Large intestine (tissue), 3 donors: ENCODE data around the gene TEPSIN. TPM values are rescaled to one million over a fixed set of nuclear protein-coding genes. Genes with fewer than 3 reads are reported as not detected.

Experiments used
- DNase-seq, 2 donors: peaks; one replicate each; pipeline versions ENCODE4 v3.0.0 to v3.0.0-alpha.2; 2013
- H3K27ac ChIP-seq: one replicate; pipeline ENCODE4 v1.5.1; 2013; ENCODE audit warnings: low read length
- H3K27me3 ChIP-seq: 2 replicates; pipeline ENCODE4 v1.6.1; 2013; ENCODE audit warnings: low read length; ENCODE audit not compliant: control insufficient read depth, insufficient read depth
- H3K36me3 ChIP-seq: 2 replicates; pipeline ENCODE4 v1.6.1; 2013; ENCODE audit warnings: low read length; ENCODE audit not compliant: control insufficient read depth, insufficient read depth
- H3K4me1 ChIP-seq: one replicate; pipeline ENCODE4 v1.6.1; 2013; ENCODE audit warnings: low read length; ENCODE audit not compliant: control insufficient read depth, insufficient read depth
- H3K4me3 ChIP-seq: one replicate; pipeline ENCODE4 v1.5.1; 2013; ENCODE audit warnings: low read length
- H3K9me3 ChIP-seq: one replicate; pipeline ENCODE4 v1.6.1; 2013; ENCODE audit warnings: mild to moderate bottlenecking, low read depth, low read length, moderate library complexity; ENCODE audit not compliant: control insufficient read depth
- WGBS: methylation state at CpG from one replicate; pipeline ENCODE4 v1.1.5; 2013; ENCODE audit warnings: low lambda C conversion rate; ENCODE audit not compliant: insufficient coverage; 5-methylcytosine and 5-hydroxymethylcytosine counted together
- polyA plus RNA-seq: library from polyadenylated mRNA; unstranded; fragments of 120-200 nt; gene quantifications from one replicate; pipeline ENCODE4 v1.2.1, GENCODE V29; 2013

TEPSIN gene
- polyA plus RNA-seq, 1 donor: 32.1 TPM

DNA sequence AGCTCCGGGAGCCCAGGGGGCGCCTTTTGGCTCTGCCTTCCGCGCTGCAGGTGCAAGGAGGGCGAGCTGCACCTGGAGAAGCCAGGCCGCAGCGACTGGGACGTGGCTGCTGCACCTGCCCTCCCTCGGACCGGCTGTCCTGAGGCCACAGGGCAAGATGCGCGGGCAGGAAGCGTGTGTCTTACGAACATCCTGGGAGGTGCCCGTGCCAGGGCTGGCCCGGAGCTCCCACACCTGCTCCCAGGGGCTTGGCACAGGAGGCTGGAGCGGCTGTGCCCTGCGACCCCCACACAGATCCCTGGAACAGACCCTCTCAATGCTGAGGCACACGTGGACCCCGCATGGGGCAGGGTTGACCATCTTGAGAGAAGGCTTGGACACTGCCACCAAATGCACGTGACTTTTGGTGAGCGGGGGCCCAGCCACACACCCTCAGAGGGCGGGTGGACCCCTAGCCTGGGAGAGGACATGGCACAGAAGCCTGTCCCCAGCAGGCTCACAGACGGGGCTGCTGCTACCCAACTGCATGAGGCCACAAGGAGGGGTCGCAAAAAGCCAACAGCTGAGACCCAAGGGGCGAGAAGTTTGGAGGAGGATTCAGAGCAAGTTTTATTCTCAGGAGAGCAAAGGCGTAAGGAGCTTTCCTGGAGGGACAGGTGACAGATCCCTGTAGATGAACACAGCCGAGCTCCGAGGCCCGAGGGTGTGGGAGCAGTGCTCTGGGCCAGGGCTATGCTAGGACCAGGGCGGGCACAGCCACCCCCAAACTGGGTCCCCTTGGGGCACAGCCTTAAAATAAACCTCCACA lies 11.6 kb upstream of the TEPSIN start:
- 40% methylated on average over 1 of the region's 31 CpGs for WGBS

GRCh38 chr17:81249223-81250040 lies 10.6 kb upstream of the TEPSIN start:
- peaks cover 37% of the 10 kb centered on the region for H3K4me1 ChIP-seq
- peaks cover 44% of the 10 kb centered on the region for H3K36me3 ChIP-seq
- no peak overlapping the region for H3K27ac ChIP-seq
- H3K27me3 ChIP-seq: no peaks in the 10 kb centered on the region
- peak in 1 of 2 donors; percentile 34 for DNase-seq
- peaks cover 14% of the 10 kb centered on the region for H3K9me3 ChIP-seq
- no peak overlapping the region for H3K4me3 ChIP-seq
- no CpG with 5 or more reads among the region's 15 CpGs for whole genome bisulfite sequencing

More for the DNA sequence above, 11.6 kb upstream of the TEPSIN start:
- peak overlapping the region; percentile 53 for H3K27ac ChIP-seq
- DNase-seq: no peak
- H3K9me3 ChIP-seq: peaks cover 14% of the 10 kb centered on the region
- peaks cover 47% of the 10 kb centered on the region for H3K4me1 ChIP-seq
- no peaks in the 10 kb centered on the region for H3K27me3 ChIP-seq
- peaks cover 44% of the 10 kb centered on the region for H3K36me3 ChIP-seq
- no peak overlapping the region for H3K4me3 ChIP-seq

DNA sequence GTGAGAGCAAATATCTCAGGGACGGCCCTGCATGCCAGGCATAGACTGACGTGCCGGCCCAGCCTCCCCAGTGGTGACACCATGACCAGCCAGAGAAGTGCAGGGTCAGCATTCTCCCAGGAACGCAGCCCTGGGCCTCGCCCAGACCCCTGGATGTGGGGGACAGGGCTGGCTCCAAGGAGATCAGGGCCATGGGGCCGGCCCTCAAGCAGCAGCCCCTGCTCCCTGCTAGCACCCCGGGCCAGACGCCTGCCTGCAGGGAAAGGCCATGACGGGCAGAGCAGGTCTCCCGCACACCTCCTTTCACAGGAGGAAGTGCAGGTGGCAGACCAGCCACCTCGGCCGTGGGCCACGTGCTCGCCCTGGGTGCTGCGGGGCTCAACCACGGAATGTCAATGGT lies 9.8 kb upstream of the TEPSIN start:
- Histone ChIP-seq H3K4me3 (no peak overlapping the region), H3K4me1 (peaks cover 32% of the 10 kb centered on the region), H3K36me3 (peaks cover 44% of the 10 kb centered on the region), H3K27me3 (no peaks in the 10 kb centered on the region), H3K27ac (no peak overlapping the region), H3K9me3 (peaks cover 14% of the 10 kb centered on the region)
- WGBS: no CpG with 5 or more reads among the region's 16 CpGs
- no peak for DNase-seq

GRCh38 chr17:81247339-81247990 lies 8.6 kb upstream of the TEPSIN start:
- no peak overlapping the region for H3K27ac ChIP-seq
- WGBS: 100% methylated on average over 2 of the region's 15 CpGs
- no peak overlapping the region for H3K4me3 ChIP-seq
- H3K9me3 ChIP-seq: peaks cover 14% of the 10 kb centered on the region
- peaks cover 24% of the 10 kb centered on the region for H3K4me1 ChIP-seq
- H3K36me3 ChIP-seq: peaks cover 41% of the 10 kb centered on the region
- H3K27me3 ChIP-seq: no peaks in the 10 kb centered on the region
- no peak for DNase-seq

DNA sequence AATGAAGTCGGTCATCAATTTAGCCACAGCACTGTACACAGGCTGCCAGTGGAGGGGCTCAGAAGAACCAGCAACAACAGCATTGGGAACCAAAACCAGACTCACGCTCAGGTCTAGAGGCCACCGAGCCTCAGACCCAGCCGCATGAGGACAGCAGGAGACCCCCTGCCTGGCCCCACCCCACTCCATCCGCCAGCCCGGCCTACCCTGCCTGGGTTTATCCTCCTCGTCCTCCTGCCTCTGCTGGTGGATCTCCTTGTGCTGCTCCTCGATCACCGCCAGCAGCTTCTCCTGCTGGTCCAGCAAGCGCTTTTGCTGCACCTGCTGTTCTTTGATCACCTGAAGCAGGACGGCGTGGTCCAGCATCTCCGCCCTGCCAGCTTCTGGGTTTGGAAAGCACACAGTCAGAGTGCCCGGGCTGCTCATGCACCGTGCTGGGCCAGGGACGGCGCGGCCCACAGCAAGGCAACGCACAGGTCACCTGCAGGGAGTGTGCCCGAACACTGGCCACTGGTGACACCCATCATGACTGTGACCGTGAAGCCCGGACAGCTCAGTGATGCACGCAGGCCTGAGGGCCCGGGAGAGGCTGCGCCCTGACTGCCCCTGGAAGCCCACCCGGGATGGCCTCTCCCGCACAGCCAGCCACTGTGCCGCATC lies 8.0 kb upstream of the TEPSIN start:
- peaks cover 38% of the 10 kb centered on the region for H3K36me3 ChIP-seq

DNA sequence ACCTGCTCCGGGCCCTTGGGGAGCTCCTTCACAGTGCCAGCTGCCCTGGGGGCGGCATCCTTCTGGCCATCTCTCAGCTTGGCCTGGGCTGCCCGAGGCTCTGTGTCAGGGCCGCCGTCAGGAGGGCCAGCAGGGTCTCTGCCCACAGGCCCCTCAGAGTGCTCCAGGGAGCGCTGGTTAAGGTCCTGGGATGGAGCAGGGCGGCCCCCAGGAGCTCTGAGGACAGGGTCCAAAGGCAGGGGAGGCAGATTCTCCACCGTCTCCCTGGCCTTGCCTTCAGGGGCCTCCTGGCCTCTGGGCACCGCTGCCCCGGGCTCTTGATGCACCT lies 7.5 kb upstream of the TEPSIN start:
- H3K4me1 ChIP-seq: peaks cover 12% of the 10 kb centered on the region
- DNase-seq: no peak
- peaks cover 39% of the 10 kb centered on the region for H3K36me3 ChIP-seq
- H3K27me3 ChIP-seq: no peaks in the 10 kb centered on the region
- peaks cover 14% of the 10 kb centered on the region for H3K9me3 ChIP-seq
- H3K27ac ChIP-seq: no peak overlapping the region
- no peak overlapping the region for H3K4me3 ChIP-seq
- WGBS: no CpG with 5 or more reads among the region's 10 CpGs

More for the DNA sequence above, 8.0 kb upstream of the TEPSIN start:
- DNase-seq: no peak
- peaks cover 14% of the 10 kb centered on the region for H3K9me3 ChIP-seq
- H3K27ac ChIP-seq: no peak overlapping the region
- peaks cover 17% of the 10 kb centered on the region for H3K4me1 ChIP-seq
- no peaks in the 10 kb centered on the region for H3K27me3 ChIP-seq
- no CpG with 5 or more reads among the region's 28 CpGs for WGBS
- H3K4me3 ChIP-seq: no peak overlapping the region

DNA sequence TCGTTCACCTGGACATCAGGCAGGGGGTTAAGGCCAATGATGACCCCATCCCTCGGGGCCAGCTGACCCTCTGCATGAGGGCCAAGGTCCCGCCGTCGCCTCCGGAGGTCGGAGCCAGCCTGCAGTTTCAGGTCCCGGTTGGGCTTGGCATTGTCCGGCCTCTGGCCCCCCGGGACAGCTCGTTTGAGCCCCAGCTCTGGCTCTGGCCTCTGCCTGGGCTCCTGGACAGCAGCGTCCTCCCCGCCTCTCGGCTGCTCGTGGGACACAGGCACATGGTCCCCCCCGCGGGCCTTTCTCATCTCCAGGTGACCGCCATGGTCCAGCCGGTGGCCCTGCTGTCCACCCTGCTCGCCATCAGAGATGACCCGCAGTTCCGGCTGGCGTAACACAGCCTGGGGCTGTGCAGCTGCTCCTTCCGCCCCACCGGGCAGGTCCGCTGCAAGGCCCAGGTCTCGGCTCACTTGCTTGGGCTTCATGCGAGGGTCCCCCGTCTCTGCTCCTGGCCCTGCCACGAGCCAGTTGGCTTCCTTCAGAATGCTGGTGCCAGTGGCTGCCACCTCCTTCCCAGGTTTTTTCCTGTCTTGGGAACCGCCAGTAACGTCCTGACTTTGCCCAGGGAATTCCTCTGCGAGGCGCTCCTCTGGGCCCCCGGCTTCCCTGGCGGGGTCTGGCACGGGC lies 6.9 kb upstream of the TEPSIN start:
- peaks cover 7% of the 10 kb centered on the region for H3K4me1 ChIP-seq
- peaks cover 36% of the 10 kb centered on the region for H3K36me3 ChIP-seq
- DNase-seq: no peak
- H3K27me3 ChIP-seq: no peaks in the 10 kb centered on the region
- H3K27ac ChIP-seq: no peak overlapping the region
- peaks cover 14% of the 10 kb centered on the region for H3K9me3 ChIP-seq
- WGBS: no CpG with 5 or more reads among the region's 37 CpGs
- no peak overlapping the region for H3K4me3 ChIP-seq

- Histone ChIP-seq H3K9me3 (peaks cover 12% of the 10 kb centered on the region), H3K4me3 (no peak overlapping the region), H3K4me1 (peaks cover under 1% of the 10 kb centered on the region), H3K27me3 (no peaks in the 10 kb centered on the region), H3K36me3 (peaks cover 30% of the 10 kb centered on the region), H3K27ac (no peak overlapping the region)
- WGBS: no CpG with 5 or more reads among the region's 25 CpGs
- DNase-seq: no peak
Measured at GRCh38 chr17:81245024-81245664, 6.3 kb upstream of the TEPSIN start.

DNA sequence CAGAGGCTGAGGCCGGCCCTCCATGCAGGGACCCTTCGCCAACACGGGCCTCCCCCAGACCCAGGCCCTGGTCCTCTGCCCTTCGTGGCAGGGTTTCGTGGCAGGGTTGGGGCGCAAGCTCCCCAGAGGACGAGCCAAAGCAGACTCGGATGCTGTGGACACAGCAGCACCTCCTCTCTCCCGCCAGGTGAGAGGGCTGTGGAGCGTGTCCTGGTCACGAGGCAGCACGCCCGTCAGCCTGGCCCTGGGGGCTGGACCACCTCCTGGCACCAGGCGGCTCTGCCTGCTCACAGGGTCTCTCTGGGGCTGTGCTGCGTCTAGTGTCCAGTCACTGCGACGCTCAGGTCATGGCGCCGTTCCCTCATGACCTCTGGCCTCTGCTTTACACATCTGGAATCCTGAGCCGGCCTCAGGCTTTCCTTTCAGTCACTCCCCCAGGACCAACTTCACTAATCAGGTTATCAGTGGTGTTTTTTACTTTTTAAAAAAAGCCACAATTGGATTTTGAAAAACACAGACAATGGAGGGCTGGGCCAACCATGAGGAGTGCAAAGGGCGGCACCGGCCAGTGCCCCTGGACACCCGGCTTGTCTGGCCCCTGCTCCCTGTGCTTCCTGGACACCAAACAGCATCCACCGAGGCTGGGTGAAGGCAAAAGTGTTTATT lies 5.6 kb upstream of the TEPSIN start:
- Histone ChIP-seq H3K9me3 (peaks cover 7% of the 10 kb centered on the region), H3K4me1 (peaks cover 5% of the 10 kb centered on the region), H3K27me3 (no peaks in the 10 kb centered on the region), H3K4me3 (no peak overlapping the region), H3K36me3 (peaks cover 23% of the 10 kb centered on the region), H3K27ac (no peak overlapping the region)
- no CpG with 5 or more reads among the region's 24 CpGs for WGBS
- DNase-seq: no peak
